GM12891 (cell line): ENCODE measurements around the gene MTRF1L.

ENCODE experiments used
- DNase-seq: peaks from one replicate; pipeline ENCODE4 v3.0.0; 2011; ENCODE audit warnings: low spot score; ENCODE audit not compliant: insufficient read length
- FAIRE-seq: peaks from 2 replicates; lab custom pipeline; 2011; peaks lifted over from hg19 to GRCh38; lab: Jason Lieb, UNC
- PAX5 ChIP-seq: IDR thresholded peaks from 2 replicates; pipeline ENCODE4 v1.6.1; 2011; ENCODE audit warnings: low read length, moderate library complexity, mild to moderate bottlenecking; ENCODE audit not compliant: insufficient read depth, severe bottlenecking
- POLR2A ChIP-seq: IDR thresholded peaks from 2 replicates; pipeline ENCODE4 v1.6.1; 2011; ENCODE audit warnings: low read depth, low read length, control low read depth
- POLR2AphosphoS5 ChIP-seq: IDR thresholded peaks from 2 replicates; pipeline ENCODE4 v1.6.1; 2011; ENCODE audit warnings: low read depth, low read length, control low read depth
- POU2F2 ChIP-seq: IDR thresholded peaks from 2 replicates; pipeline ENCODE4 v1.6.1; 2011; ENCODE audit warnings: low read depth, mild to moderate bottlenecking, control low read depth, low read length, moderate library complexity
- SPI1 ChIP-seq: IDR thresholded peaks from 2 replicates; pipeline ENCODE4 v1.6.1; 2011; ENCODE audit warnings: low read depth, low read length, control low read depth
- TAF1 ChIP-seq: IDR thresholded peaks from 2 replicates; pipeline ENCODE4 v1.6.1; 2011; ENCODE audit warnings: low read depth, low read length, control low read depth

Gene MTRF1L

DNA sequence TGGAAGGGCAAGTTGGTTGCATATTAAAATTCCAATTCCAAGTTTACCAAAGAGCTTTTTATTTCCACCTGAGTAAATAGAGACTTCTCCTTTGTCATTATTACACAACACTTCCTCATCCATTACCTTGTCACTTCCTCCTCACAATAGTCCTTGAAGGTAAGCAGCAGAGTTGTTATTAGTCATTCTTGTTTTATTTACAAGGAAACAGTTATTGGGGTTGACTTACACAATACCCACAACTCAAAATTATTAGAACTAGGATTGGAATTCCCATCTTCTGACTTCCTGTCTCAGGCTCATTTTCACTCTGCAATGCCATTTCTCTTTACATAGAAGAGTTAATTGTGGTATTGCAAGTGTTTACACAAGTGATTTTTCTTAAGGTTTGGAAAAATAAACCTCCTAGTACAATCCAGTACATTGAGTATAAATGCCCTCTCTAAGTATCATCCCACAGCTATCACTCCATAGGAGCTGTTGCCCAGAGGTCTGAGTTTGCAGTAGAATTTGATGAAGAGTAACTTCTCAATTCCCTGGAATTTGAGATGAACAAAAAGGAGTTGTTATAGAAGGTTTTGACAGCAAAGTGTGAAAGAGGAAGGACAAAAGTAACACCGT, 28.9 kb upstream of the MTRF1L start:
- TF ChIP-seq TAF1 (no peak), POLR2A (no peak), PAX5 (no peak), SPI1 (no peak), POU2F2 (no peak), POLR2AphosphoS5 (no peak)
- FAIRE-seq (no peak), DNase-seq (no peak)

DNA sequence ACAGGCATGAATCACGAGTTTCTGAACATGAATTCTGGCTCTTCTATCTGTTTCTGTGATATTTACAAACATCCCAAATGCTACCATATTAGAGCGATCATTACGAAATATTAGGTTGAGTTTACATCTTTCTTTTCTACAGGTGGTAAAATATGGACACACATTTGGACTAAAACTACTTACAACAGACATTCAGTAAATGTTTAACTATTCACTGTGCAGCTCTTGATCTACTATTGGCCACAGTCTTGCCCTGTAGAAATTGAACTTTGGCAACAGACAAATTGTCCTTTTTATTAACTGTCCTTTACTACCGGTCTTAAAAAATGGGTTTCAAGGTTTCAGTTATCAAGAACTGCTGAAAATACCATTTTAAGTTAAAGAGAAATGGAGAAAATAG, 26.5 kb upstream of the MTRF1L start:
- FAIRE-seq (no peak), DNase-seq (no peak)
- no peak for TF ChIP-seq SPI1
- no peak for TF ChIP-seq TAF1
- no peak for TF ChIP-seq POLR2AphosphoS5
- no peak for TF ChIP-seq POU2F2
- TF ChIP-seq POLR2A, result no peak
- TF ChIP-seq PAX5, result no peak

DNA sequence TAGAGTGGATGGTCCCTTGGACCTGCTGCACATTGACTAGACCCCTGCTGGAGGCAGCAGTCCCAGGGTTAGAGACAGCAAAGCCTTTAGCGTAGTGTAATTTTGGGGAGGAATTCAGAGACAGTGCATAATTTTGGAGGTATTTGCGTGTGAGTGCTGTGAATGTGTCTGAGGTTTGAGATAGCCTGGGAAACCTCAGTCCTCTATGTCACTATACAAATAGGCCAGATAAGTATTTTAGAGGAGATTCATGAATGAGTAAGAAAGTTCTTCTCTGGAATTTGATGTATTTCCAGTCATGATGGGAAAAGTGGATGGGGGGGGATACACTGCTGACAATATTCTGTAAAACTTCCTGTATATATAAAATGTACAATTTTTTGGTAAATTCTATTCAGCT, 25.8 kb upstream of the MTRF1L start:
- FAIRE-seq (no peak), DNase-seq (no peak)
- no peak for TF ChIP-seq TAF1
- no peak for TF ChIP-seq PAX5
- no peak for TF ChIP-seq SPI1
- TF ChIP-seq POLR2A, result no peak
- TF ChIP-seq POU2F2, result no peak
- TF ChIP-seq POLR2AphosphoS5, result no peak

DNA sequence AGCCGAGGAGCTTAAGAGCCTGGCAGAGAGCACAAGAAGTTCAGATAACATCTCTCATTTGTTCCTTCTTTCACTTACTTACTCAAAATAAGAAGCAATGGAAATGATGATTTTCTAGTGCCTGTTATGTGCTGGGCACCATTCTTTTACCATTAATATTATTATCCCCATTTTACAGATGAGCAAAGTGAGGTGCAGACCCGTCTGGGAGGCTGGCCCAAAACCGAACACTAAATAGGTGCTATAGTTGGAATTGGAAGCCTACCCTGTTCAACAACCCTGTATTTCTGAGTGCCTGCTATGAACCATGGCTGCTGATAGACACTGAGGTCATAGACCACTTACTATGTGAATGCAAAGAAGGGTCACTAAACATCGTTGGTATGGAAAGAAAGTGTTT, 25.0 kb upstream of the MTRF1L start:
- DNase-seq, result no peak
- TF ChIP-seq POU2F2 (no peak), TAF1 (no peak), POLR2A (no peak), POLR2AphosphoS5 (no peak), PAX5 (no peak), SPI1 (no peak)
- FAIRE-seq, result no peak

DNA sequence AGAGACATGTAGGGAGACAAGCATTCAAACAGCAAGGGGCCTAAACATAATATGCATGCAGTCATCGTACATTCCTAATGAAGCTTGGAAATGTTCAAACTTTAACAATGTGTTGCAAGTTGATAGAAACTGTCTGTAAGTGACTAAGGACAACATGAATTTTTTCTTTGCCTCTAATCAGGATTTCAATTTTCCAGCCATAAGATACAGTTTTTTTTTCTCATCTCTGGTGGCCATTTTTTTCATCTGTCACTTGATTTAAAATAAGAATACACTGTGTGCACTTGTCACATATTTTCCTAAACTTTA, 22.2 kb upstream of the MTRF1L start:
- no peak for DNase-seq
- TF ChIP-seq SPI1, result no peak
- FAIRE-seq, result no peak

DNA sequence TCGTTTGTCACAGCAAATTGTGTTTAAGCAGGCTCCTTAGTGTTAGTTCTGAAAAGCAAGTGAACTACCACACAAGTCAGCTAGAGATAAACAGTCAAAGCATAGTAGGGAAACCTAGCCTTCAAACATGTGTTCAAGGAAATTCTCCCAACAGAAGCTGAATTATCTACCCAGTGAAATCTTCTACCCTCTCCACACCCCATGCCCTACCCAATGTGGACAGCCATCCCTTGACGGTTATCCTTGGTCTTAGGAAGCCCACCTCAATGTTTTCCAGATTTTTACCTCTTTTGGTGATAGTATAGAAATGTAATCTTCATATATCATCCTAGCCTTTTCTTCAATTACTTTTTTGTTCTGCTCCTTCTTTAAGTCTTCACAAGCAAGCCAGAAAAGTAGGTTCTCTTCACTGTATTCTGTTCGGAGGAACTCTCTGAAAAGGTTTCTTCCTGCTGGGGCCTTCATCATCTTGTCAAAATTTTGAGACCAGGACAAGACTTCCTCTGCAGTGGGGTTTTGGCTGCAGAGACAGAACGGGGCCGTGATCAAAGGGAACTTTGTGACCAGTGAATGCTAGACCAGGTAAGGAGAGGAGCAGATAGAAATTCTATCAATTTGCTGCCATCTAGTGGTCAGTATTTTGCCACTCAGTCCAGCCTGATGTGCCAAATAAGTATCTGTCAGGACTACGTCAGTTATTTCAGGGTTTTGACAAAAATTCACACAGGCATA, 21.6 kb upstream of the MTRF1L start:
- peak; percentile 95 for FAIRE-seq
- TF ChIP-seq TAF1 (no peak), POU2F2 (no peak), SPI1 (no peak), POLR2AphosphoS5 (no peak), PAX5 (no peak), POLR2A (no peak)
- DNase-seq, result peak; percentile 15

DNA sequence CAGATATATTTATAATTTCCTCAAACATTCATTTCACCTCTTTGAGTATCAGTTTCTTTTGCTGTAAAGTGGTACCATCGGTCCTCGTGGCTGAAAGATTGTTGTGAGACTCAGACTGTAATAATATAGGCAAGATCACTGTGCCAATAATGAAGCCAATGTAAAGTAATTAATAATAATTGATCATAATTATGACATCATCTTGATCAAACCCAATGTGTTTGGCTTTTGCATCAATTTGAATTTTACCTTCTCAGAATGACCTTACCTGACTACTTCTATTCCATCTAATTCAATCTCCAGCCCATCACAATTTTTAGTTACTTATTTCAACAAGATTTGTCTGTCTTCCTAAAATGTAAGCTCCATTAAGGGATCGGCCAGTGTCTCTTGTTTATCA, 15.8 kb upstream of the MTRF1L start:
- TF ChIP-seq POLR2A (no peak), POLR2AphosphoS5 (no peak), SPI1 (no peak), POU2F2 (no peak), PAX5 (no peak), TAF1 (no peak)
- FAIRE-seq, result no peak
- DNase-seq, result no peak

DNA sequence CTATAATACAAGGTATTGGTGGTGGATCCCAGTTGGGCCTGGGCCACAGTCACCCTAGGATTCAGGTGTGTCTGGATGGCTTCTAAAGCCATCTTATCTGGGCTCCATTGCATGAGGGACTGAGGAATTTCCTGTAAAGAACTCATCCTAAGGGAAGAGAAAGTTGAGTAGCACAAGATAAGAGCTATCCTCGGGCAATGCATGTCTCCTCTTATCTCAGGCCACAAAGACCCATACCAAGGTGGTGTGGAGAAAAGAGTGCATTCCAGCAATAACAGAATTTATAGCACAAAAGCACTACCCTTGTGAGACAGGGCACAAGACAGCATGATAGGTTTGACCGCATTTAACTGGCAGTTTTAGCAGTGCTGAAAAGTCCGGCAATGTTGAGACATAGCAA, 14.3 kb upstream of the MTRF1L start:
- FAIRE-seq, result no peak
- no peak for DNase-seq
- TF ChIP-seq POLR2AphosphoS5 (no peak), PAX5 (no peak), TAF1 (no peak), POU2F2 (no peak), POLR2A (no peak), SPI1 (no peak)

DNA sequence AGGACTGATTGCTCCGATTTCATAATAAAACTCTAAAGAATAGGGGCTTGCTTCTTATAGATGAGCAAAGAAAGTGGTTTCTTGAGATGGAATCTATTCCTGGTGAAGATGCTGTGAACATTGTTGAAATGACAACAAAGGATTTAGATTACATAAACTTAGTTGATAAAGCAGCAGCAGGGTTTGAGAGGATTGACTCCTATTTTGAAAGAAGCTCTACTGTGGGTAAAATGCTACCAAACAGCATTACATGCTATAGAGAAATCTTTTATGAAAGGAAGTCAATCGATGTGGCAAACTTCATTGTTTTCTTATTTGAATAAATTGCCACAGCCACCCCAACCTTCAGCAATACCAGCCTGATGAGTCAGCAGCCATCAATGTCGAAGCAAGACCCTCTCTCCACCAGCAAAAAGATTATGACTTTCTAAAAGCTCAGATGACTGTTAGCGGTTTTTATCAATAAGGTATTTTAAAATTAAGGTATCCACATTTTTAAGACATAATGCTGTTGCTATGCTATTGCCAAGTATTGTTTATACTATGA, 12.7 kb upstream of the MTRF1L start:
- FAIRE-seq, result no peak
- TF ChIP-seq SPI1 (no peak), POU2F2 (no peak), POLR2AphosphoS5 (no peak), TAF1 (no peak), PAX5 (no peak), POLR2A (no peak)
- DNase-seq, result no peak

DNA sequence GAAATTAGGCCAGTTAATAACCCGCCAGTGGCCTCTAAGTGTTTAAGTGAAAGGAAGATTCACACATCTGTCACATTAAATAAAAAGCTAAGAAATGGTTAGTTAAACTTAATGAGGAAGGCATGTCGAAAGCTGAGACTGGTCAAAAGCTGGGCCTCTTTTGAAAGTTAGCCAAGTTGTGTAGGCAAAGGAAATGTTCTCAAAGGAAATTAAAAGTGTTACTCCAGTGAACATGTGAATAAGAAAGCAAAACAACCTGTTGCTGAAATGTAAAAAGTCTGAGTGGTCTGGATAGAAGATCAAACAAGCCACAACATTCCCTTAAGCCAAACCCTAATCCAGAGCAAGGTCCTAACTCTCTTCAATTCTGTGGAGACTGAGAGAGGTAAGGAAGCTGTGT, 10.9 kb upstream of the MTRF1L start:
- DNase-seq (no peak), FAIRE-seq (no peak)
- TF ChIP-seq PAX5, result no peak
- TF ChIP-seq POU2F2, result no peak
